Fibroblast of the aortic adventitia (primary cell): ENCODE results near the gene CSHL1. TPM values are rescaled to one million over a fixed set of nuclear protein-coding genes. Genes with fewer than 3 reads are reported as not detected.

Experiments
- DNase-seq: peaks from one replicate; pipeline ENCODE4 v3.0.0-alpha.2; 2010; ENCODE audit warnings: low read depth
- H3K4me3 ChIP-seq: 2 replicates; pipeline ENCODE4 v1.5.1; 2011; ENCODE audit warnings: low read depth, mild to moderate bottlenecking, control low read depth, low read length, moderate library complexity
- total RNA-seq: library from RNA; depleted of rRNA; stranded (reverse); fragments of >200 nt; gene quantifications from 2 replicates; pipeline ENCODE4 v1.2.3, GENCODE V29; 2012; ENCODE audit warnings: low replicate concordance
- TF ChIP-seq, protein P1 (sequence below): IDR thresholded peaks from 2 replicates; pipeline ENCODE4 v1.5.1; 2011; ENCODE audit warnings: mild to moderate bottlenecking, low read length, control low read depth, inconsistent platforms; ENCODE audit not compliant: insufficient read depth

CSHL1 gene
- total RNA-seq, 1 donor, result not detected

GRCh38 chr17:63945784-63946439 lies 34.9 kb upstream of the CSHL1 start:
- TF ChIP-seq, protein P1, sequence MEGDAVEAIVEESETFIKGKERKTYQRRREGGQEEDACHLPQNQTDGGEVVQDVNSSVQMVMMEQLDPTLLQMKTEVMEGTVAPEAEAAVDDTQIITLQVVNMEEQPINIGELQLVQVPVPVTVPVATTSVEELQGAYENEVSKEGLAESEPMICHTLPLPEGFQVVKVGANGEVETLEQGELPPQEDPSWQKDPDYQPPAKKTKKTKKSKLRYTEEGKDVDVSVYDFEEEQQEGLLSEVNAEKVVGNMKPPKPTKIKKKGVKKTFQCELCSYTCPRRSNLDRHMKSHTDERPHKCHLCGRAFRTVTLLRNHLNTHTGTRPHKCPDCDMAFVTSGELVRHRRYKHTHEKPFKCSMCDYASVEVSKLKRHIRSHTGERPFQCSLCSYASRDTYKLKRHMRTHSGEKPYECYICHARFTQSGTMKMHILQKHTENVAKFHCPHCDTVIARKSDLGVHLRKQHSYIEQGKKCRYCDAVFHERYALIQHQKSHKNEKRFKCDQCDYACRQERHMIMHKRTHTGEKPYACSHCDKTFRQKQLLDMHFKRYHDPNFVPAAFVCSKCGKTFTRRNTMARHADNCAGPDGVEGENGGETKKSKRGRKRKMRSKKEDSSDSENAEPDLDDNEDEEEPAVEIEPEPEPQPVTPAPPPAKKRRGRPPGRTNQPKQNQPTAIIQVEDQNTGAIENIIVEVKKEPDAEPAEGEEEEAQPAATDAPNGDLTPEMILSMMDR, result no peak
- H3K4me3 ChIP-seq, result no peak overlapping the region
- no peak for DNase-seq

DNA sequence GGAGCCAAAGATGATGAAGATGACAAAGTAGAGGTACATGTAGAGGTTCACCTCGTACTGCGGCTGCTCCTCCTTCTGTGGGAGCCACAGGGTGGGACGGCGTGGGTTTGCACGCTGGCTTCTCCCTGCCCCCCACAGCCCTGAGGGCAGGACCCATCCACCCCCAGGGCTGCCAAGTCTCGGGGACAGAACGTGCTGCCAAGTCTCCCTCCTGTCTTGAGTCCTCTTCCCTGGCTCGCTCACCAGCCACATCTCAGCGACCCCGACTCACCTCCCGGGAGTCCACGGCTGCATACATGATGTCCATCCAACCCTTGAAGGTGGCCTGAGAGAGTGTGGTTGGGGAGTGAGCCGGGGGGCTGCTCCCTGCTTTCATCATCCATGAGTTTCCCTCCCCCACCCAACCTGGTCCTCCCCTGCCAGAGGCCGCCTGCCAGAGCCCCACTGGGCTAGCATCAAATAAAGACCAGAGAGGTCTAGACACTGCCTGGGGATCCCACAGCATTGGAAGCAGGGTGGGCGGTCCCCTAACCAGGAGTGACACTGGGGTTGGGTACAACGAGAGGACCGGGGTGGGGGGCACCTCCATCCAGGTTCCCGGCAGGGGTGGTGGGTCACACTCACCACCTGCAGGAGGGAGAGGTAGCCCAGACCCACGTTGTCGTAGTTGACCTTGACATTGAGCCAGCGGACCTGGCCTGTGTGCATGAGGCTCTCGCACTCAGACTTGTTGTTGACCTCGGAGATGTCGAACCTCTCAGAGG lies 33.9 kb upstream of the CSHL1 start:
- H3K4me3 ChIP-seq, result no peak overlapping the region
- no peak for DNase-seq
- TF ChIP-seq, protein P1, result no peak

GRCh38 chr17:63943745-63944144 lies 32.7 kb upstream of the CSHL1 start:
- no peak for DNase-seq
- no peak overlapping the region for H3K4me3 ChIP-seq
- TF ChIP-seq, protein P1, result no peak

- TF ChIP-seq, protein P1, result no peak
- no peak for DNase-seq
- H3K4me3 ChIP-seq, result no peak overlapping the region
These were observed 31.4 kb upstream of the CSHL1 start for GRCh38 chr17:63942309-63942985.

DNA sequence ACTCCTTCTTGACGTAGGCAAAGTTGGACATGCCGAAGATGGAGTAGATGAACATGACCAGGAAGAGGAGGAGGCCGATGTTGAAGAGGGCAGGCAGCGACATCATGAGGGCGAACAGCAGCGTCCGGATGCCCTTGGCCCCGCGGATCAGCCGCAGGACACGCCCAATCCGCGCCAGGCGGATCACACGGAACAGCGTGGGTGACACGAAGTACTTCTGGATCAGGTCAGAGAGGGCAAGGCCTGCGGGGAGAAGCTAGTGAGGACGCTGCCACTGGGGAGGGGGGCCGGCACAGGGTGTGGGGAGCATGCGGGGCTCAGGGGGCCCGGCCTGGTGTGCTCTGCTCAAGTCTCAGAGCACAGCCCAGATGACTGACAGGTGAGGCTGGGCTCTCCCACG lies 30.7 kb upstream of the CSHL1 start:
- DNase-seq, result no peak
- no peak overlapping the region for H3K4me3 ChIP-seq
- TF ChIP-seq, protein P1, result no peak

GRCh38 chr17:63941162-63941561 lies 30.1 kb upstream of the CSHL1 start:
- TF ChIP-seq, protein P1, result no peak
- no peak for DNase-seq
- H3K4me3 ChIP-seq, result no peak overlapping the region
